Kidney (tissue), 14 donors: ENCODE measurements around the gene PARN. TPM values are rescaled to one million over a fixed set of nuclear protein-coding genes. Genes with fewer than 3 reads are reported as not detected.

Experiments used
- DNase-seq, 5 donors: peaks; one replicate each; pipeline ENCODE4 v3.0.0-alpha.2; 2013 to 2020
- FAIRE-seq: peaks from 2 replicates; lab custom pipeline; 2012; peaks lifted over from hg19 to GRCh38; lab: Jason Lieb, UNC
- H3K27ac ChIP-seq, 2 donors: one replicate each; pipeline ENCODE4 v1.7.0; 2013; ENCODE audit warnings: low read depth in 2 of 2, low read length in 2 of 2, inconsistent platforms in 1 of 2
- H3K27me3 ChIP-seq: one replicate; pipeline ENCODE4 v1.7.1; 2013; ENCODE audit warnings: low read length, inconsistent platforms; ENCODE audit not compliant: control insufficient read depth, insufficient read depth
- H3K36me3 ChIP-seq, 3 donors: one replicate each; pipeline versions ENCODE4 v1.7.0 to v1.7.1; 2013; ENCODE audit warnings: low read length in 3 of 3, control low read depth in 1 of 3, inconsistent platforms in 1 of 3; ENCODE audit not compliant: insufficient read depth in 3 of 3, control insufficient read depth in 2 of 3
- H3K4me1 ChIP-seq, 3 donors: one replicate each; pipeline versions ENCODE4 v1.7.0 to v1.7.1; 2013; ENCODE audit warnings: low read length in 3 of 3, inconsistent platforms in 1 of 3, low read depth in 1 of 3; ENCODE audit not compliant: control insufficient read depth in 2 of 3, insufficient read depth in 2 of 3
- H3K4me3 ChIP-seq, 3 donors: one replicate each; pipeline versions ENCODE4 v1.7.0 to v1.8.1; 2013; ENCODE audit warnings: low read length in 3 of 3, control low read depth in 1 of 3, inconsistent platforms in 1 of 3
- H3K9ac ChIP-seq, 3 donors: one replicate each; pipeline versions ENCODE4 v1.7.0 to v1.7.1; 2013; ENCODE audit warnings: low read length in 3 of 3, control low read depth in 1 of 3, inconsistent platforms in 1 of 3
- H3K9me3 ChIP-seq, 3 donors: one replicate each; pipeline versions ENCODE4 v1.7.0 to v1.7.1; 2013; ENCODE audit warnings: low read length in 3 of 3, control low read depth in 1 of 3, inconsistent platforms in 1 of 3; ENCODE audit not compliant: control insufficient read depth in 2 of 3, insufficient read depth in 1 of 3
- intact Hi-C: fragments of 100-400 bp; cut with DNase I; formaldehyde crosslinking; loops from one replicate; pipeline ENCODE4 v1.11.1; 2022
- polyA plus RNA-seq: library from polyadenylated mRNA; stranded (reverse); fragments of 350-450 nt; fragmentation: Illumina TruSeq; extraction: RNeasy Lipid Tissue Mini Kit (QIAGEN cat#74804); gene quantifications from one replicate; pipeline ENCODE4 v1.2.3, GENCODE V29; 2014; ENCODE audit warnings: low read depth, low replicate concordance; ENCODE audit not compliant: insufficient read depth
- total RNA-seq: library from RNA; stranded (reverse); fragmentation: NEBNext Ultra II Directional; extraction: Animal tissue kit (Norgen Biotek cat#: 25700); gene quantifications from one replicate; pipeline ENCODE4 v1.2.1, GENCODE V29; 2021
- TF ChIP-seq, protein P1 (sequence below): IDR thresholded peaks from 3 replicates; pipeline ENCODE4 v1.5.1; 2012; ENCODE audit warnings: mild to moderate bottlenecking, moderate library complexity, borderline replicate concordance; ENCODE audit not compliant: insufficient read depth; ENCODE audit errors: extremely low read depth
- donor health status: control.
- donor health status: control.
- donor health status: control.
- donor health status: control.
- donor health status: control.
- donor health status: DM: yes; HTN: yes; CAD: no.
- donor health status: Normal renal cell carcinoma (clear cell type).

The PARN gene
- total and polyA plus RNA-seq, 2 donors from 2014 or later: 17.3 to 32.5 TPM

DNA sequence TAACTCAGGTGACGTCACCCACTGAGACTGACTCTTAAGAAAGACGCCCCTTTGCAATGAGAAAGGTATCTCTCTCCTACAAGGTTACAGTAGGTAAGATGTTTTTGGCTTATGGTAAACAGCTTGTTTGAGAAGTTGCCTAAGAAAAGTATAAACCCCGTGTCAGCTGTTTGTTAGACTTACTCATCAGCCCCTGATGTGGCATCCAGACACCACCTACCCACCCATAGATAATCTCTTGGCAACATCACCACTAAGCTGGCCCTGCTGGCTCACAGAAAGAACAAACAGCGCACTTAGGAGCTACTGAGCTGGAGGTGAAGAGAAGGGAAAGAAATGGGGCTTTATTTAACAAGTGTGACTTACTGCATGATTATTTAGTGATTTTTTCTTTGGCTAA is 121.0 kb downstream of the PARN start:
- H3K36me3 ChIP-seq: no peaks in the 10 kb centered on the region
- no peaks in the 10 kb centered on the region for H3K9me3 ChIP-seq
- TF ChIP-seq, protein P1, sequence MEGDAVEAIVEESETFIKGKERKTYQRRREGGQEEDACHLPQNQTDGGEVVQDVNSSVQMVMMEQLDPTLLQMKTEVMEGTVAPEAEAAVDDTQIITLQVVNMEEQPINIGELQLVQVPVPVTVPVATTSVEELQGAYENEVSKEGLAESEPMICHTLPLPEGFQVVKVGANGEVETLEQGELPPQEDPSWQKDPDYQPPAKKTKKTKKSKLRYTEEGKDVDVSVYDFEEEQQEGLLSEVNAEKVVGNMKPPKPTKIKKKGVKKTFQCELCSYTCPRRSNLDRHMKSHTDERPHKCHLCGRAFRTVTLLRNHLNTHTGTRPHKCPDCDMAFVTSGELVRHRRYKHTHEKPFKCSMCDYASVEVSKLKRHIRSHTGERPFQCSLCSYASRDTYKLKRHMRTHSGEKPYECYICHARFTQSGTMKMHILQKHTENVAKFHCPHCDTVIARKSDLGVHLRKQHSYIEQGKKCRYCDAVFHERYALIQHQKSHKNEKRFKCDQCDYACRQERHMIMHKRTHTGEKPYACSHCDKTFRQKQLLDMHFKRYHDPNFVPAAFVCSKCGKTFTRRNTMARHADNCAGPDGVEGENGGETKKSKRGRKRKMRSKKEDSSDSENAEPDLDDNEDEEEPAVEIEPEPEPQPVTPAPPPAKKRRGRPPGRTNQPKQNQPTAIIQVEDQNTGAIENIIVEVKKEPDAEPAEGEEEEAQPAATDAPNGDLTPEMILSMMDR: no peak
- intact Hi-C loops: no loop called here
- H3K27me3 ChIP-seq: no peaks in the 10 kb centered on the region
- FAIRE-seq: no peak
- H3K4me3 ChIP-seq: no peak overlapping the region
- peaks cover 0 to 9% (median 0%) of the 10 kb centered on the region in 3 donors for H3K4me1 ChIP-seq
- DNase-seq: no peak
- no peak overlapping the region for H3K9ac ChIP-seq
- no peak overlapping the region for H3K27ac ChIP-seq

DNA sequence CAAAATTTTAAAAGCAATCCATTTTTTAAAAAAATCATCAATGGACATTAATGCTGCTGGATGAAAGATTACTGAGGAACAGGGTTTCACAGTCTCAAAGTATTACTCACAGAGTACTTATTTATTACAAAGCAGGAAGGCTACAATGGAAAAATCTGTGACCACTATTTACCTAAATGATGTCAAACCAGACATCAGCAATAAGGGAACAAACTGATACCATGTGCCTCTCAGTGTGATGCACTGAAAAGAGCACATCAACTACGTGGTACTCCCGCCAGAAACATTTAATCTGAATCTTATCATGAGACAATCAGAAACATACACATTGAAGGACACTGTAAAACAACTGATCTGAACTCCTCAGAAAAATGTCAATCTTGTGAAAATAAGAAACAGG is 124.2 kb downstream of the PARN start:
- DNase-seq: no peak
- FAIRE-seq: no peak
- Histone ChIP-seq H3K27me3 (no peaks in the 10 kb centered on the region), H3K36me3 (no peaks in the 10 kb centered on the region), H3K27ac (no peak overlapping the region), H3K4me3 (no peak overlapping the region), H3K9me3 (no peaks in the 10 kb centered on the region), H3K9ac (no peak overlapping the region), H3K4me1 (peaks cover 0 to 20% (median 13%) of the 10 kb centered on the region in 3 donors)
- intact Hi-C loops: no loop called here
- TF ChIP-seq, protein P1: no peak

DNA sequence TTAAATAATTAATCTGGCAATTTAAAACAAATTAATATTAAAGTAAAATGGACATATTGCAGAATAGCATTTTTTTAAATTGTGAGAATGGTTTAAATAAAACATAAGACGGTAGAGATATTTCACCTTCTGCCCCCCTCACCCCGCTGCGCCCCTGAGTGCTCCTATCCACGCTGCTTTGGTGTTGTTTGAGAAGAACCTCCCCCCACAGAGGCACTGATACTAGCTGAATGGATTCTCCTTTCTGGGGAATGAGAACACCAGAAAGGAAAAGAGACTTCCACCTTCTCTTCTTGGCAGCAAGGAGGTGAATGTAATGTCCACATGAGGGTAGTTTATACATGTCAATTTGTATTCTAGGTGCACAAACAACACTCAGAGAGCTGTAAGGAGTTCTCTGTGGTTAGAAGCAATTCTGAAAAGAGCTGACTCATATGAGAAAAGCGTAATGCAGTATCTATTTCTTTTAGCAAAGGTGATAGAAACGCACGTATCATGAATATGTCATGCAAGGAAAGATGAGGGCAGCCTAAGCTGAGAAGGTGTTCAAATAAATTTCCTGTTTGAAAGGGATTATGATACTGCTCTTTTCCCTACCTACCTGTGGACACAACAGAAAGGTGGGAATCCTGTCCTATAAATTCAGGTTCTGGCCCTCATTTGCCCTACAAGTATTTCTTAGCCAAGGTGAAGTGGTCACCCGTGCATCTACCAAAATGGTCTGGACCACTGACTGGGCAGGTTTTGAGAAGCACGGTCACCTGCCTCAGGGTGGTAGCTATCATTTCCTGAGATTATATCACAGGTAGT is 126.9 kb downstream of the PARN start:
- no peaks in the 10 kb centered on the region for H3K36me3 ChIP-seq
- DNase-seq (no peak), FAIRE-seq (no peak)
- H3K27me3 ChIP-seq: no peaks in the 10 kb centered on the region
- no peak overlapping the region for H3K27ac ChIP-seq
- peaks cover 0 to 19% (median 16%) of the 10 kb centered on the region in 3 donors for H3K4me1 ChIP-seq
- H3K4me3 ChIP-seq: no peak overlapping the region
- TF ChIP-seq, protein P1: no peak
- no peaks in the 10 kb centered on the region for H3K9me3 ChIP-seq
- H3K9ac ChIP-seq: no peak overlapping the region
- intact Hi-C loops: no loop called here
